8988T (cell line): ENCODE results near the gene GABRG3.
"Not testable (repeated sequence)": the region's sequence is repeated elsewhere in the genome, so short reads cannot be mapped to it uniquely, and the experiment has no call there.

Experiments
- DNase-seq: peaks from one replicate; pipeline ENCODE4 v3.0.0; 2011

Gene GABRG3

DNA sequence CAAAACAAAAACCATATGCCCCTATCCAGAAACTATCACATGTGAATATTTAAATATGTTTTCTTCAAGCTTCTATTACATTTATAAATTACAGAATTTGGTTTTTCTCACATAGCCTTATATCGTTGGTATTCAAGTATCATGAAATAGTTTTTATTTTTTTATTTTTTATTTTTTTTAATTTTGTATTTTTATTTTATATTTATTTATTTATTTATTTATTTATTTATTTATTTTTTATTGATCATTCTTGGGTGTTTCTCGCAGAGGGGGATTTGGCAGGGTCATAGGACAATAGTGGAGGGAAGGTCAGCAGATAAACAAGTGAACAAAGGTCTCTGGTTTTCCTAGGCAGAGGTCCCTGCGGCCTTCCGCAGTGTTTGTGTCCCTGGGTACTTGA, 32.0 kb downstream of the GABRG3 start:
- not testable (repeated sequence) for DNase-seq

DNA sequence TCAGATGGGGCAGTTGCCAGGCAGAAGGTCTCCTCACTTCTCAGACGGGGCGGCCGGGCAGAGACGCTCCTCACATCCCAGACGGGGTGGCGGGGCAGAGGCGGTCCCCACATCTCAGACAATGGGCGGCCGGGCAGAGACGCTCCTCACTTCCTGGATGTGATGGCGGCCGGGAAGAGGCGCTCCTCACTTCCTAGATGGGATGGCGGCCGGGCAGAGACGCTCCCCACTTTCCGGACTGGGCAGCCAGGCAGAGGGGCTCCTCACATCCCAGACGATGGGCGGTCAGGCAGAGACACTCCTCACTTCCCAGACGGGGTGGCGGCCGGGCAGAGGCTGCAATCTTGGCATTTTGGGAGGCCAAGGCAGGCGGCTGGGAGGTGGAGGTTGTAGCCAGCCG, 33.2 kb downstream of the GABRG3 start:
- not testable (repeated sequence) for DNase-seq

DNA sequence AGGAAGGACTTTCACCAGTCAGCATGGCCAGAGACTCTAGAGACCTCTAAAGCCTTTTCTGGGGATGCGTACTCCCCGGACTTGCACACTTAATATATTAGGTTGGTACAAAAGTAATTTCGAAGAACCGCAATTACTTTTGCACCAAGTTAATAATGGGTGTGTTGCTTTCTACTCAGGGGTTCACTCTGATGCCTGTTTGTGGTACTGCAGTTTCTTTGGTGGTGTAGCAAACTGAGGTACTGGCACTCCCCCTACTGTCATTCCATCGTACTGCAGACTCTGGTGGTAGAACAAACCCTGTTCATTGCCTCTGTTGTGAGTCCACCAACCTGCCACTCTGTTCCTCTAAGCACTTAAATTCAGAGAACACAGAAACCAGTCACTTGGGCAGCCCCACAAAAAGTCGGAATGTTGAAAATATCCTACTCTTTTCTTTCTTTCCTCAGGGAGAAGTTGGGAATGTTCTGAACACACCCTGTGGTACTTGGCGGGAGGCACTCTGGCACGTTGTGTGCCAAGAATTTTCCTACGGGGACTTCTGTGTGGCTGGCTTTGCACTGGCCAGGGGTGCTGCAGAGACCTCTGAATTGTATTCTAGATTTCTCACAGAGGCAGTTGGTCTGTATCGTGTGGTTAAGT, 46.3 kb downstream of the GABRG3 start:
- DNase-seq = no peak

DNA sequence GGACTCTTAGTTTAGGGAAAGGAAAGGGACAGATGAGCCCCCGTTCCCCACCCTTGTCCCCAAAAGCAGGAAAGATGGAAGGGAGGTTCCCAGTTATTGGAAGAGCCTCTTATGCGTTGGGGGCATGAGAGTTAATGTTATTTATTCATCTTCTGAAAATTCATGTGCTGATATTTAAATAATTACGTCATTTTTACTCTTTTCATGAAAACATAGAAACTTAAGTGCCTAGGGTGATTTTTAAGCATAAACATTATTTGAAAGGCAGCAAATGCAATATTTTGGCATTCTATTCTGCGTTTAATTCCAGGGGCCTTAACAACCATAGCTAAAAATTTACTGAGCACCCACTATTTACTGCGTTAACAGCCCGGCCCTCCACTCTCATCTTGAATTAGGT, 48.7 kb downstream of the GABRG3 start:
- DNase-seq = no peak

DNA sequence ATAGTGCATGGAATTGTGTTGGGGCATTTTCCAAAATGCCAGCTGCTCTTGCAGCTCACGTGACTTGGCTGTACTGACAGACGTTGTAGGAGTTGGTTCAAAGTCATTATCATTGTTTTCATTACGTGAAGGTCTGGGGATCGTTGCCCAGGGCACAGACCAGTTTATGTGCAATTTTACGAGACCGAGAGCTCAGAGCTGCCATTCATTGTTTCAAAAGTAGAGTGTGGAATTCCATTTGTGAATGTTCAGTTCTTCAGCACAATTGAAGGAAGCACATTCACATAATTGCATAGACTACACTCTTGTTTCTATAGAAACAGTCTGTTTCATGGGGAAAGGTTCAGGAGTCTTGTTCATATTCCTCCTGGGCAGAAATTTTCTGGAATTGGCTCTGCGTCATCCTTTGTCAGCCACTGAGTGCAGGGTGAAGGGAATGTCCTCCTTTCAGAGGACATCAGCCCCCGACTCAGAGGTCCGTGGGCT, 54.5 kb downstream of the GABRG3 start:
- no peak for DNase-seq

DNA sequence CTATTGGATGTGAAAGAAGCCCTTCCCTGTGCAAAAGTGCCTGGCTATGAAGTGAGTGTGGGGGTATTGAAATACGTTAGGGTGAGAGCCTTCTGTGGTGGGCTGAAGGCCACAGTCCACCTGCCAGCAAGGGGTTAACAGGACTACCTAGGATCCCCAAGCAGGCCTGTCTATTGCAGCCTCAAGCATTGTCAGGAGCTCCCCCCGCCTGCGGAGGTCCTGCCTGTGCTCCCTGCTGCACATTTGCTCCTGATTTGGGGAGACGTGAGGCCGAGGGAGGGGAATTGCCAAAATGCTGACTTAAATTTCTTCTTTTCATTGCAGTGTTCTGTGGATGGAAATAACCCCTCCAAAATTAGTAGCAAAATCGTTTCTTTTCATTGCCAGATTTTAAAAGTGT, 56.2 kb downstream of the GABRG3 start:
- no peak for DNase-seq

DNA sequence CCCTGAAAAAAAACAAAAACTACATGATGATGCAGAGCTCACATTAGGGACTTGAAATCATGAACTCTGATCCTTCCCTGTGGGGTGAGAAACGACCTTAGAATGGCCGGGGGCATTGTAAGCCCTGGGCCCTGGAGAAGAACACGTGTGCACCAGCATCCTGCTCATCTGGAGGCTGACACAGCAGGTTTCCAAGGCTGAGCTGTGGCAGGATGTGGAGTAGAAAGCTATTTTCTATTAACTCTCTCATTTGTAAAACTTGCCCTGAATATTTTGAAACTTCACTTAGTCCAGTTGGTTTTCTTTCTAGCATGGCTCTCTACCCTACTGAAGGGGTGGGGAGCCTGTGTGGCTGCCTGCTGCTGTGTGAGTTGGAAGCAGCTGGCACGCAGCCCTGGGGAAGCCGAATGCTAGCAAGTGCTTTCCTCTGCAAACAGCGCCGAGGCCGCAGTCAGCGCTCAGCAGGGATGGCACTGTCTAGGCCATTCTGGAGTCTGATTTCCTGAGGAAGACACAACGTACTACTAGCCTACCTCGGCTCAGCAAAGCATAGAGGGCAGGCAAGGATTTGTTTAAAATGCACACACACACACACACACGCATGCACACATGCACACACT, 58.0 kb downstream of the GABRG3 start:
- no peak for DNase-seq

DNA sequence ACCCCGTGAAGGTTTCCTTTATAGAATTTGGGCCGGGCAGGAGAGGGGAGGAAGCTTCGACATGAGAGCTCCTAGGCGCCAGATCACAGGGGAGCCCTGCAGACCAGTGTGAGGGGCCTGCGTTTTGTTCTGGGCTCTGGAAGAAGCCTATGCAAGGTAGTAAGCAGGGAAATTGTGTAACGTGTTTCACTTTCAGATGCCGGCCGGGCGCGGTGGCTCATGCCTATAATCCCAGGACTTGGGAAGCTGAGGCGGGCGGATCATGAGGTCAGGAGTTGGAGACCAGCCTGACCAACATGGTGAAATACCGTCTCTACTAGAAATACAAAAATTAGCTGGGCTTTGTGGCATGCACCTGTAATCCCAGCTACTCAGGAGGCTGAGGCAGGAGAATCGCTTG, 65.2 kb downstream of the GABRG3 start:
- no peak for DNase-seq

DNA sequence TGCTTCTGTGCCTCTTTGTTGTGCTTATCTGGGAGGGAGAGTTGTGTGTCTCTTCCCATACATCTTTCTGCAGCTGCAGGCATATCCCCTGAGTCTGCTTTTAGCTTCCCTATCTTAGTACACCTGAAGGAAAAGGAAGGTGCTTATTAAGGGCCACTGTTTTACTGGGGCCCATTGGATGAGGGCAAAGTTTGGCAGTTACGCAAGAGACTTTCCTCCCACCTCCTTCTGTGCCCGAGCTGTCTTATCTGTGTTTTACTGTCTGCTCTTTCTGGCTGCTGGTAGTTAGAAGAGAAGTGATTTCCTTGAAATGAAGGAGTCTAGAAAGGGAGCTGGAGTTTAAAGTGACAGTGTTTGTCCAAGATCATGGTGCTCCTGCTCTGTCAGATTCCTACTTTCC, 66.5 kb downstream of the GABRG3 start:
- no peak for DNase-seq

DNA sequence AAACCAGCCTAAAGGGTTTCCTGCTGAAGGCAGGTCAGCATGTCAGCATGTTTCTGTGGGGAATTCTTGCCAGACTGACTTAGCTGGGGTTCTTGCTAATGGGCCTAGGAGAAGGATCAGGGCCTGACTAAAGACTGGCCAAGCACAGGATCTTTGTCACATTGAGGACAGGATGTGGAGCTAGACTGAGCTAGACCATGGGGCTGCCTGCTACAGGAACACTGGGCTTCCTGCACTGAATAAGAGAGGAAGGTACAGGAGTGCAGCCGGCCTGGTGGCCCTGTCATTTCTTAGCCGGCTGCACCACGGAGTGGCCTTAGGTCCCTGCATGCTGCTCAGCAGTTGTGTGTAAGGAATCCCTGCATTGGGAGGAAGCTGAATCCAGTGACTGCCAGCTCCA, 68.2 kb downstream of the GABRG3 start:
- DNase-seq = no peak

DNA sequence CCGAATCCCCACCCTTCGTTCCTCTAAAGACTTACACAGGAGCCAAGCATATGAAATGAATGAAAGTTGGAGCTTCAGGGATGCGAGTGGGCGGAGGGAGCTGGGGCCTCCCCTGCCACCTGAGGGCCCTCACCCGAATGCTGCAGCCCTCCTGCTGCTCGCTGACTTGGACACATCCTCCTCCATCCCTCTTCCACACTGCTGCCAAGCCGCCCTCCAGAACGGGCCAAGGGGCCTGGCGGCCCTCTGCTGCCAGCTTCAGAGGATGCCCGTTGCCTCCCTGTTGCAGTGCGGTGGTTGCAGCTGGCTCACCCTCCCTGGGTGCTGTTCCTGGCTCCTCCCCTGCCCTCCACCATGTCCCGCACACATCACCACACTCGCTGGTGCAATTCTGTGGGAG, 71.2 kb downstream of the GABRG3 start:
- no peak for DNase-seq

DNA sequence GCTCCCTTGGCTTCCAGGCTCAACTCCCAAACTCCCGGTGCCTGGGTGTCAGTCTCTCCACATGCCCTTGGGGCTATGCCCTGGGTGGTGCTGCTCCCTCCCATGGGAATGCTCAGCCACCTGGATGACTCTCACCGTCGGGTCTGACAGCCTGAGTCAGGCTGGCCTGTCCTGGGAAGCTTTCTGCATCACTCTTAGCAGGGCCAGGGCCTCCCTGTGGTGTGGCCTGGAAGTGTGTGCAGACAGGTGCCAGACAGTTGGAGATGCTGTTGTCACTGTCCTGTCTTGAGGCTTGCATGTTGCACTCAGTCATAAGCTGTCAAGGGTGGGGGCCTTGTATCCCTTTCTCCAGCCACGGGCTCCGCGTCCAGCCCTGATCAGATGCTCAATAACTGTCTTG, 71.7 kb downstream of the GABRG3 start:
- no peak for DNase-seq

DNA sequence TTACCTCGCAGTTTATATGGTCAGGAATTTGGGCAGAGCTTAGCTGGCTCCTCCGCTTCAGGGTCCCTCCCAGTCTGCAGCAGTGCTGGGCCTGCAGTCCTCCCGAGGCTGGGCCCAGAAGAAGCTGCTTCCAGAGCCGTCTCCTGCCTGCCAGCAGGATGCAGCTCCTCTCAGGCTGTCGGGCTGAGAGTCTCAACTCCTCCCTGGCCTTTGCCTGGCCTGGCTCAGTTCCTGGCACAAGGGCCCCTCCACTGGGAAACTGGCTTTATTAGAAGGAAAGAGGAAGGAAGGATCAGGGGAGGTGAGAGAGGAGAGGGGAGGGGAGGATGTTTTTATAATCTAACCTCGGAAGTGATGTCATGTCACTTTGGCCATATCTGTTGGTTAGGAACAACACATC, 72.8 kb downstream of the GABRG3 start:
- DNase-seq = no peak

DNA sequence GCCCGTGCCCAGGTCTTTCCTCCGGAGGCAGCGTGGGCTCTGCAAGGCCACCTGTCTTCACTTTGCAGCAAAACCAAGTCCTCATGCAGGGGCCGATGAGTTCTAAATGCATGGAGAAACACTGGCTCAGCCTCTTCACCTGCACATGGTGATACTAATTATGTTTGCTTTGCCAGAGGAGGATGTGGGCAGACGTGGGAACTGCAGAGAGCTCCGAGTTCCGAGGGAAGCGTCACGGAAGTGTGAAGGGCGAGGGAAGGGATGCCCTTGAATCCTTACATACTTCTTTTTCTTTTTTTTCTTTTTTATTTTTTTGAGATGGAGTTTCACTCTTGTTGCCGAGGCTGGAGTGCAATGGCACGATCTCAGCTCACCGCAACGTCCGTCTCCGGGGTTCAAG, 74.8 kb downstream of the GABRG3 start:
- DNase-seq = no peak

DNA sequence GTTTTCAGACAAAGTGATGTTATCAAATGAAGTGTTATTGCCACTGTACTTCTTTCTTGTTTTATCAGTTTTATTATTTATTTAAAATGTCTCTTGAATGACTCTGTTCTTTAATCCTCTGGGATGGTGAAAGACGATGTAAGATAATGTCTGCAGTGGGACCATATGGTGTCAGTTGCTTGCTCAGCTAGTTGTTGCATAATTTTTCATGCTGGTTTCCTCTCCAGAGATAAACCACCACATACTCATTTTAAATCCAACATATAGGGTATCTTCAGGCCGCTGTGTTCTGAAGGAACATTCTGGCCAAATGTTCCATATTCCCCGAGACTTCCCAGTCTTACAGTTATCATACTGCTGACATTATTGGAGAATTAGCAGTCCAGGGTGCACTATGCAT, 75.9 kb downstream of the GABRG3 start:
- DNase-seq = no peak

DNA sequence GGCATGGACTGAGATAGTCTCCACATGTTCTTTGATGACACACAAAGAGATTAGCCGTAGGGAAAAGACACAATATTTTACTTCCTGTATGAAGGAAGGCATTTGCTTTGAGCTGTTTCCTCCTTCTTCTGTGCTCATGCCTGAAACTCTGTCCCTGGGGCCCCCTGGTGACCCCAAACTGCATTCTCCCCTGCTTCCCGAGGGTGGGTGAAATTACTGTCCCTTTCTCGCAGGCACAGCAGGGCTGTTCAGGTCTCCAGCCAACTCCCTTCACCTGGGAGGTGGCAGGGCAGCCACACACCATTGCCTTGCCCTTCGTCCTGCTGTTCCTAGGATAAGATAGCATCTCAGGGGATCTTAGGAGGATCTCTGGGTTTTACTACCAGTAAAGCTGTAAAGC, 79.2 kb downstream of the GABRG3 start:
- no peak for DNase-seq

DNA sequence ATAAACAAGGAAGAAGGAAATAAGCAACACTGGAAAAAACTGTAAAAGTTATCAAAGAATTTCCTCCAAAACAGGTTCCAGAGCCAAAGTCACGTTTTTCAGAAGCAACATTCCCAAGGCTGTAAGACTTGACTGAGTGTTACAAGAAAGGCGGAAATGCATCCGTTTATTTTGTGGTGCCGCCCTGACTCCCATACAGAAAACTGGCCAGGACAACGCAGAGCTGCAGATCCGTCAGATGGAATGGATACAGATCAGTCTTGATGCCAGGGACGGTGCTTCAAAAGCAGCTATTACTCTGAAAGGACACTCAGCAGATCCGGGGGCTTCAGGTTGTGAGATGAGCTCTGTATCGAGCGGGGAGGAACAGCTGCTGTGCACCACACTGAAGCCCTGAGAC, 83.4 kb downstream of the GABRG3 start:
- no peak for DNase-seq

DNA sequence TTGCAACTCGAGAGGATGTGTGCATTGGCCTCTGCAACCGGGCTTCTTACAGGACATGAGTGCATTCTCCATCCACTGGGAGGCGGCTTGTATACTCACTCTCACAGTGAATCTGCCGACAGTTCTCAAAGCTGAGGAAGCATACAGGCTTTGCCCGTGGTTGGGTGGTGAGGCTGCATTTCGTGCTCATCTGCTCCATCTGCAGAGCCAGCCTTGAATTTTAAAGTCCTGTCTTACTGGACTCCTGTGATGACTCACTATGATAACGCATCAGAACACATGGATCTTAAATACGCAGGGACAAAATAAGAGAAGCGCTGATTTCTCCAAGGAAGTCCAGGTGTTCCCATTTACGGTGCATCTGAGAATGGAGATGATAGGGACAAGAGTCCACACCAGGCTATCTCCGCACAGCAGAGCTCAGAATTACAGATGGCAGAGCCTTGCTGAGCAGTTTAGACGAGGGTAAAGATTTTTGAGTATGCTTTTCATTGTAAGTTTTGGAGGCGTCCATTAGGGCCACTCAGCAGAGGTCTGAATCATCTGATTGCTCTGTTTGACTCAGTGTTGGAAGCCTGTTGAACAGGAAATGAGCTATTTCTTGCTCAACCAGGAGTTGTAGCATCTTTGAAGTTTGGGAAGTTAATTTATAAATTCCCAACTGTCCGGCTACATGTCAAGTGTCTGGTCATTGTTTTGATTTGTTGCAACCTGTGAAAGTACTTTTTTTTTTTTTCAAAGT, 87.1 kb downstream of the GABRG3 start:
- no peak for DNase-seq

DNA sequence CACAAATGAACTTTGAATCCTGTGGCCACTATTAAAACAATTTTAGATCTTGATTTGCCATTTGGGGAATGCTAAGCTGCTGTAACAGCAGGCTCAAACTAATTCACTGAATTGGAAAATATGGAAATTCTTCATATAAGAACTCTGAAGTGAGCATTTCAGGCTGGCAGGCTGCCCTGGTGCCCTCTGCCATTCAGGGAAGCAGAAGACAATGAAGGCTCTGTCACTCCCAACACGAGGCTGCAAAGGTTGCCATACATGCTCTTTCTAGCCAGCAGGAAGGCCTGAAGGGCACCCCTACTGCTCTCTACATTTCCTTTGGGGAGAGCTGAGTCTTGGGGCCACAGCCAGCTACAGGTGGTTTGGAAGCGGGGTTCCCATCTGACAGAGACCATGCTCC, 88.0 kb downstream of the GABRG3 start:
- DNase-seq = no peak

DNA sequence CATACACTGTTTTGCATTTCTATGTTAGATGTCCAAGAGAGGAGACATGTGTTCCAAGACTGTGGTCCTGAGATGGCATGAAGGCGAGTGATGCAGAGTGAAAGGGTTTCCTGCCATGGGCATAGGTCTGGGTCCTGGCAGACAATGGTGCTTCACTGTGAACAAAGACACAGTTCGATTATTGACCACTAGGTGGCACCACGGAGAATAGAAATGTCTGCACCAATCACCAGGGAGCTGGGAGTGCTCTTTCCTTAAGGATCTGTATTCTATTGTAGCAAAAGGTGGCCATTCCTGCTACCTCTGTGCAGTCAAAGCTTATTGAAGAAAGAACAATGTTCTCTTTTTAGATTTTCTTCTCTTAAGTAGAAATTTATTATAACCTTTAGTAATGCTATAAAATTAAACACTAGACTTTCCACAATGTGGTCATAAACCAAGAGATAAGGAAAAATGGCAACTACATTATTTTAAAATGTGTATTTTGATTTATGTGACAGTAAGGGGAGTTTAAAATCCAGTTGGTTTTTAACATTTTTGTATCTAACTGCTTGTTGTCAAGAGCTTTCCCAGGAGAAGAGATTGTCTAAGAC, 88.7 kb downstream of the GABRG3 start:
- DNase-seq = peak; percentile 20

DNA sequence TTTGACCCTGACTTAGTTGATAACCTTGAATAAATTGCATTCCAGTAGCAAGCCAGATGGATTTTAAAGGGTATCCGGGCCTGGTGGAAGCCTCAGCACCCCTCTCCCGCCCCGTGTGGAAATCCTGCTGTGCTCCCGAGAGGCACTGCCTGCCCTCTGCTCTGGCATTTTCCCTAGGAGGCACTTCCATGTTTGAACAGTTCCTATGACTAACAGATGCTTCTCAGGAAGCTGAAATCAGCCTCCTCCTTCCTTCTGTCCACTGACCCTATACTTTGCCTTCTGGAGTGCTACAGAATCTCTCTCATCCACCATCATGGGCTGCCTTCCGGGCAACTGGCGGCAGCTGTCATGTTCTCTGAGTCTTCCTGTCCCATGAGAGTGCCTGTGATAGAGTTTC, 90.8 kb downstream of the GABRG3 start:
- no peak for DNase-seq

DNA sequence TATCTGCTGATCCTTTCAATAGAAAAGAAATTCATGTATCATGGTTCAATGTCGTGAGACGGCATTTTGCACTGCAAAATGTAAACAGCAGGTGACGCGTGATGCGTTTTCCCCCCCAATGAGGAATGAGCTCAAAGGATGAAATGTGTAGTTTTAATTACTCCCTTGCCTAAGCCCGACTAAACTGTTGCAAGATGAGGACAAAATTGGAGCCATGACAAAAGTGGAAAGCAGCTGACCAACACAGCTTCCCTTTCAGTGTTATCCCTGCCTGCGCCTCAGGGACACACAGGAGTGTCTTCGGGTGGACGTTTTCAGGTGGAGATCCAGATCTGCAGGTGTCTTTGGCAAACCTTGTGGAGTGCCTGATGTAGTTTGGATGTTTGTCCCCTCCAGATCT, 92.0 kb downstream of the GABRG3 start:
- no peak for DNase-seq

DNA sequence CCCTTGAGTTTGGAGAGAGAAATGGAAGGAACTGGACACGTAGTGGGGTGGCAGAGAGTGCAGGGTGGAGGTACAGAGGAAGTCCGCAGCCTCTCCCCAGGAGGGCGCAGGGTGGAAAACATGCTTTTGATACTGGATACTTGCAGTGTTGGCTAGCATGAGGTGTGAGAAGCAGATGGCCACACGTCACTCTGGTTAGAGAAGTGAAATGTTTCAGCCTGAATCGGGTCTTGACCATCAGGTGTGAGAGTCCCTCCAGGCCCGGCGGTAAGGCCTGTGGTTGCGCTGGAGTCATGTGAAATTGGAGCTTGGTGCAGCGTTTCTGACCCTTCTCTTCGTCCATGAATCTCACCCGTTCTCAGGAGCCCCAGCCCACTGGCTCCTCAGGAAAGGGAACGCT, 93.1 kb downstream of the GABRG3 start:
- no peak for DNase-seq

DNA sequence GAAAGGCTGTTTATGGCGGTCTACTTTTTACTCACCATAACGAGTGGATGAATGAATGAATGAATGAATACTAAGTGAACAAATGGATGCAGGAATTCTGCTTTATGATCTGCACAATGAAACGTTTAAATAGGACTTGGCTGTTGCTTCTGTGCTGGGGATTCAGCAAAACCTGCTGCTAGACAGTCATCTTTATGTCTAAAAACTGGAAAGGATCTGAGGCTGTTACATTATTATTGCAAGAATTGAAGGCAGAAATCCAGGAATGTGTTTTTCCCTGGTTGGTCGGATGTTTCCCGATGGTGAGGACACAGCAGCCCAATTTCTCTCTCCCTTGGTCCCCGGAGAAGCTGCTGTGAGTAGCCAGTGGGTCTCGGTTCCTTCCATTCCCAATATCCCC, 94.2 kb downstream of the GABRG3 start:
- DNase-seq = no peak
